ENCODE data around the gene C3orf52.
A peak's percentile ranks its signal among the peaks of the same experiment; 100 is the strongest.

C3orf52 gene

DNA sequence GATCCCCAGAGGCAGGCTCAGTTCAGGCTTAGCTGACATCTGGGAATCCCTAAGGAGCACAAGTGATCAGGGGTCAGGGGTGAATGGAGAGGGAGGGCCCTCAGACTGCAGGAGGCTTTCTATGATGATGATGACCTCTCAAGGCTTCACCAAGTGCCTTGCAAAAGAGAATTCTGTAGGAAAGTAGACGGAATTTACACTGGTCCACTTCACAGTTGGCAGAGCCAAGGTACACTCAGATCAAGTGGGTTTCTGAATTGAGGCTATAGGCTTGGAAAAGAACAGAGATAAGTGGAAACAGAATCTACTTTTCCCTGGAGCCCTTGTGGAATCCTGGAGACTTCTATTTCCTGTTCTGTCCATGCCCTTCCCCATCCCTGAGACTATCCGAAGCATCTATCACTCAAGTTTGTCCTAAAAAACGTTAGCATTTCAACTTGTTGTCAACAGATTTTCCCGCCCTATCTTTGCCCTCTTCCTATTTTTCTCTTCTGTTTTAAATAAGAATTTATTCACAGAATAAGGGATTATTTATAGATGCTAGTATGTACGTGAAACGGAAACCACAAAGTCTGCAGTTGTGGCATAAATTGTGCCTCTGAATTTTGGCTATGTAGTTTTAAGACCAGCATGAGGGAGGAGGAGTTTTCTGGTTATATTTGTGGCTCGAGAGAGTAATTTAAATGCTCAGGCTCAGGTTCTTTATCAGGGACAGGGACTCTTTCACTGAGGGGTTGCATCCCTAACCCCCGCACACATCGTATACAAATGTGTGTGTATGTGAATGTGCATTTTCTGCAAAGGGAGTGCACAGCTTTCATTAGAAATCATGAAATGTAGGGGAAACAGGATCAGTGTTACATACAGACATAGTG lies 34.0 kb downstream of the C3orf52 start:
- no peak for DNase-seq

DNA sequence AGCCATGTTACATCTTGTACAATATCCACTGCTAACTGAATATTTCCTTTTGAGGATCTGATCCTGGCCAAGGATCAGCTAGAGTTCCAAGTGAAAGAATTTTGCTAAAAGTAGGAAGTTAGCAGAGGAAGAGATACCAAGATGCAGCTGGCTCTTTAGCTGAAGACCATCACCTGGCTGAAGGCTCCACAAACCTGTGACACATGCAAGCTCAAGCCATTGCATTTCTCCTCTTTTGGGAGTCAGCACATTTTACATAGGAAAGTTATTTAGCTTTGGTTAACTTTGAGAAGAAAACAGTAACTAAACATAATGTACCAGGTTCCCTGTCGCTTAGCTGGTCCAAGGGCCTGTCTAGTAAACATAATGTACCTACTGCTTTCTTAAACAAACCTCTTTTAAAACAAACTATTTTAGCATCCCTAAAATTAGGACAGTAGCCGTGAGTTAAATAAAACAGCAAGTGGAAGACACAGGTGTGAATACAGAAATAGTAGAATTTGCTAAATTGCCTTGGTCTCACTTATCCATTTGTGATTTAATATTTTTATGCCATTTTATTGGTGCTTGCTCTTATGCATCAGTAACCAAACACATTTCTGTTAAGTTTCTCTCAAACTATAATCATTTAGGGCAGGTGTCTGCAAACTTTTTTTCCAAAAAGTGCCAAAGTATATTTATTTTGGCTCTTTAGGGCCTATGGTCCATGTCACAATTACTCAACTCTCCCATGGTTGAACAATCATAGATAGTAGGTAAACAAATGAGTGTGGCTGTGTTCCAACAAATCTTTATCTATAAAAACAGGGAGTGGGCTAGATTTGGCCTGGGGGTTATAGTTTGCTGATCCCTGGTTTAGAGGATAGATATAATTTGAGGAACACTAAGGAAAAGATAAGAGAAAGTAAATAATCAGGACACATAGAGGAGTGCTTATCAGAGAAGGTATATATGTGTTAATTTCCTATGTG lies 35.7 kb downstream of the C3orf52 start:
- no peak for DNase-seq

DNA sequence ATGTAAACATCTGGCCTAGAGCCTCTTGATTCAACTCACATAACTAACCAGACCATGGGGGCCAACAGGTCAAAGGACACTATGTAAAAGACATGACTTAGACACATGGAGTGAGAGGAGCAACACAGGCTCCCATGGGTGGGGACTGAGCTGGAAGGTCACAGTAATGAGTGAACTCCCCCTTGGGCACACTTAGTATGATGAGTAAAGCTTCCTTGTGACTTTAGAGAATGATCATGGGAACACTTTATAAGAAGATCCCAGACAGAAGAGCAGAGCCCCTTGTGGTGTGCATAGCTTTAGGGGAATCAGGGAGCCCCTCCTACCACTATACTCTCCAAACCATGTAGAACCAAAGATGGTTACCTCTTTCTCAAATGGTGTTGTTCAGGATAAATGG lies 36.7 kb downstream of the C3orf52 start:
- no peak for DNase-seq

DNA sequence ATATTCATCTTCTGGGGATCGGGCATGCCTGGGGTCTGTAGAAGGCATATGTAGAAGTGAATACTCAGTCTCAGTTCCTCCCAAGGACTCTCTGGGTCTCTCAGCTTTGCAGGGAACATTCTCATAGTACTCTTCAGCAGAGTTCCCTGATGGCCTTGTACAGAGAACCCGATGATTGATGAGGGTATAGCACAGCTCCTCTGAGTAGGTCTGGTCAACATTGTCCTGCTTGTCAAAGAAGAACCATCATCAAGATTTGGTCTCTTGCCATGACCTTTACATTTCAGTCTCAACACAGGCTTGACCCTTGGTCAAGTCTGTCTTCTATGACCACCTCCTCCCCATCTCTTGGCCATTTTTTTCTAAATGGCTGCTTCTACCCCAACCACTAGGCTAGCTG lies 37.4 kb downstream of the C3orf52 start:
- no peak for DNase-seq

DNA sequence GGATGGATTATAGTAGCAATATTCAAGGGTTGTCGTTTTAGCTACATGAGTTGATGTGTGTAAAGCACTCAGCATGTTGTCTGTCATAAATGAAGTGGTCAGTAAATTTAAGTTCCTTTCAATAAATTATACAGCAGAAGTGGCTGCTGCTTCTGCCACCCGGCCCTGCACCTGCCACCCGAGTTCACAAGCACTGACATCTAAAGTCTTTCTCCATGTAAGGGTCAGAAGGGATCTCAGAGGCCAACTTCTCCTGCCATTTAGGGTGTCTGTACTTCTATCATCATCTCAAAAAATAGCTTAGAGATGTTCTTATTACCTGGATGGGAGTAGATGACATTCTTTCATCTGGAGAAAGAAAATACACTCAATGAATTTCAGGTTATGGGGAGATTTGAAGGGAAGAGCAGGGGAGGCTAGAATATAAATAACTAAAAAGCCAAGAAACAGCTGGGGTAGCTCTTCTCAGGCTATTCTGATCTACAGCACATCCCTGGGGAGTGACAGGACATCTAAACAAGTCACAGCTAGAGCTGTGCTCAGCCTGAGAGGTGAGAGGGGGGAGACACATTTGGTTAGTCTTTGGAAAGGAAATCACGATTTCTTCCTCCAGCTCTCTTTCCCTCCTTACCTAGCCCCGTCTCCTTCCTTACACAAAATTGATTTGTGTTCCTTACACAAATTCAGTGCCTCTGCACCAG lies 38.9 kb downstream of the C3orf52 start:
- no peak for DNase-seq

DNA sequence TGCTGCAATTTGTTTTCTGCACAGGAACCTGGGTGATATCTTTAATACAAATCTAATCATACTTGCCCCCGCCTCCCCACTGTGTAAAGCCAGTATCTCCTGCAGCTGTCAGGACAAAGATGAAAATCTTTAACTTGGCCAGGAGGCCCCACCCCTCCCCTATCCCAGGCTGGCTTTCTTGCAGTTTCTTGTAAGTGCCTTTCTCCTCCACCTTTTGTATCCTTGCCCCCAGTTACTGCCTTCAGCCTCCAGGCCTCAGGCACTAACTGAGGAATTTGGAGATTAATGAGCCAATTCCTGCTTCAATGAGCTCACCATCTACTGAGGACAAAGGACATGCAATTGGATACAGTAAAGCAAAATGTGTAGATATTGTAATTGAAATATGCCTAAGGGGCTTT lies 40.3 kb downstream of the C3orf52 start:
- no peak for DNase-seq

DNA sequence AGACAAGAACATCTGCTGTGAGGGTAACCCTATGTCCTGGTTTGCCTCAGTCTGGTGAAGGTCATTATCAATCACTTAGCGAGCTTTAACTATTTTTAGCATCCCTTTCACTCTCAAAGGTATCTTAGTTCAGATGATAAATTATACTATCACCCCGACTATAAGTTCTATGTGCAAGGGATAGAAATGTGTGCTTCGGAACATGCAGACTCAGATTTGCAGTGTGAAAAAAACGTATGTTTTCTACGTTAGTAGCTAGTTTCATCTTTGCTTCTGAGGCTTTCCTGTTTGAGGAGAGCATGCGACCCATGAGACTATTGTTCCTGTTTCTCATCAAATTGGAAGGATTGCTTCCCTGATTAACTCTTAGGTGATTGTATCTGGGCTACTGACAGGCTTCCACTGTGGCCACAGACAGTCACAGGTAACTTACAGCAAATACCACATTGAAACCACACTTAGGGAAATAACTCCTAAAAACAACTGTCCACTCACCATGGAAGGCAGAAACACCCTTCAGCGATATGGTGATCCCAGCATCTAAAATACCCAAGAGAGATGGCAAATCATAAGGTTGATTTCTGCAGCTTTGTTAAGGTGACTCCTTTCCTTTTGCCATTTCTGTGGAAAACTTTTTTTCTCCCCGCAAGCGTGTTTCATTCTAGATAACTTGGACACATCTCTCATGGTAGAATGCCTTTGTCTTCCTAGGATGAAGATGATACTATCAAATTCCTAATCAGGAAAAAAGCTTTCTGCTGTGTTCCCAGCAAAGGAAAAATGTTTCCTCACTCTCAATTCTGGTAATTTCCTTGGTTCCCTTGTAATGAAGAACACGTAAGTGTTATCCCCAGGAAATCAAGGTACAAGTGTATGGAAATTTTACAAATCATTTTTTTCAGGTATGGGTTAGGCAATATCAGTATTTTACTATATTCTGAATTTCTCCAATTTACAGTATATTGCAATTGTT lies 41.6 kb downstream of the C3orf52 start:
- DNase-seq, result no peak

DNA sequence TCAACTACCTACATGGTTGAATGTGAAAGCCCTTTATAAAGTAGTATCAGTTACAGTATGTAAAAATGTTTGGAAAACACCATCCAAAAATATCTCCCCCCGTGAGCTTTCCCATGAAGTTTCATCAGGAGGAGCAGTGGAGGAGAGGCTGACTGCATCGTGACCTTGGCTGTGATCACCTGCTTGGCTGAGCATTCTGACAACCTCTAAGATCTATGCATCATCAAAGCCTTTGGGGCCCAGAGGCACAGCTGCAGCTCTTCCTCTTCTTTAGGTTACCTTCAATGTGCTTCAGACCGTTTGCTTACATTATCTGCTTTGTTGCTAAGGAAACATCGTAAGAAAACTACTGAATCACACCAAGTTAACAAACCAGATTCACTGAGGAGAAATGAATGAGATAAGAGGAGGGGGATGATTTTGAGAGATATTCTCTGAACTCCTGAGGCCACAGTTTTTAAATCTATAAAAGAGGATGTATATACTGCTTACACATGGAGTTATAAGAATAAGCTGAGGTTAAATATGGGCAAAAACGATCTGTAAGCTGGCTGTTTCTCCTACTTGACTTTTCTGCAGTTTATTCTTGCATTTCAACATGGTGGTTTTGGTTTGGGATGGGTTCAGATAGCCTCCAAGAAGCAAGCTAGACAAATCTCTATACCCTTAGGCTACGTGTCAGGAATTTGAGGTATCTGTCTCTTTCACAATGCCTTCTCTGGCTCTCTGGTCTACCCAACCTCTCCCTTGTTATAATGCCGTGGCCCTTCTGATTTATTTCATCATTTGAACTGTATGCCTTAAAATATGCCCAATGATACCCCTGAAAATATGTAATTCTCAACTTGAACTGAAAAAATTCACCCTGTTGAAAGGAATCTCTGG lies 42.9 kb downstream of the C3orf52 start:
- DNase-seq, result peak; percentile 43

DNA sequence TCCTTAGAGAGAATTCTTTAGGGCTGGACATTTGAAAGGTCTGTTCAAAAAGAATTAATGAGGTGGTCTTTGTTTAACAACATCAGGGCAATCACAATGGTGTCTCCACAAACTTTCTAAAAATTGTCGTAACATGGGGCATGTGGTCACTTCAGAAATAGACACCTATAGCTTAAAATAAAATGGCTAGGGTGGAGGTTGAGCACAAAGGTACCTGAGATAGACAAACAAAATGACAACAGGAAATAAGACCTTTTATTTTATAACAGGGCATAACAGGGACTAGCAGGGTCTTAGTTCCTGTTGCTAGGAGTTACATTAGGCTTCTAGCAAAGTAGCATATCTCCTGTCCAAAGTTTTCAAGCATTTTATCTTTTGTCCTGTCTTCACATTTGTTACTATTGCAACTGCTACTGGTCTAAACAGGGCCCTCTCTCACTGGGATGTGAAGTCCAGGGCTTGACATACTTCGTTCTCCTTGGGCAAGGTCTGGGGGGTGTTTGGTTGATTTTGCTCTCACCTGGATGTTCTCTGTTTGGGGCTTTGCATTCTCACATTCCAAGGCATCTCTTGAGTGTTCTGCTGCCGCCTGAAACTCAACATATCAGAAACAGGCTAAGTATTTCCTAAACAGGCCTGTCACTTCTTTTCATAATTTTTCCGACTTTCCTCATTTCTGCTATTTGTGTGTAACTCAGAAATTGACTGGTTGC lies 43.9 kb downstream of the C3orf52 start:
- no peak for DNase-seq

DNA sequence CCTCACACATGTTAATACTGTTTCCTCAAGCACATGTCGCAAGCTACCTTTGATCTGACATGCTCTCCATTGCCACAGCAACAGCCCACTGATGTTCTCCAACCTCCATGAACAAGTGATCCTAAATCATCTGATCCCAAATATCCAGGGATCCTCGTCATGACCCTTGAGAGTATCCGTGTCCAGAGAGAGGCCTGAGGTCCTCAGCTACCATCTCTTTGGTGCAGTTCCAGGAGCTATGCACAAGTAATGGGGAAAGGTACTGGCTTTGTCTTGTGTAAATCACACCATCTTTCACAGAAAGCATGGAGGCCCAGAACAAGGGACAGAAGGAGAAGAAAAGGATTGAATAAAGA lies 44.4 kb downstream of the C3orf52 start:
- DNase-seq, result no peak

DNA sequence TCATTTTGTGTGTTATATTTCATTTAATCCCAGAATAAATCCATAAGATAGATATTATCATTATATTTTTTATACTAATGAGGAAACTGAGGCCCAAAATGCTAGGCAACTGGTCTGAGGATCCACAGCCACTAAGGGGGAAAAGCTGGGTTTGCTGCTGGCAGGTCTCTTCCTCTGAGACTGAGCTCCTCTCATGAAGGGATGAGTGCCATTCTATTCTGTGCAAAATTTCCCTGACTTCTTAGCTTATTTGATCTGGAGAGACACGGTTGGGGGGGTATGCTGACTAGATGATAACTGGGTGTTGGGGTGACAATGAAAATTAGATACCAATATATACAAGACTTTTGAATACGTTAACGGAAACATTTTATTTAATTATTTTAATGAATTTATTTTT lies 44.9 kb downstream of the C3orf52 start:
- no peak for DNase-seq

DNA sequence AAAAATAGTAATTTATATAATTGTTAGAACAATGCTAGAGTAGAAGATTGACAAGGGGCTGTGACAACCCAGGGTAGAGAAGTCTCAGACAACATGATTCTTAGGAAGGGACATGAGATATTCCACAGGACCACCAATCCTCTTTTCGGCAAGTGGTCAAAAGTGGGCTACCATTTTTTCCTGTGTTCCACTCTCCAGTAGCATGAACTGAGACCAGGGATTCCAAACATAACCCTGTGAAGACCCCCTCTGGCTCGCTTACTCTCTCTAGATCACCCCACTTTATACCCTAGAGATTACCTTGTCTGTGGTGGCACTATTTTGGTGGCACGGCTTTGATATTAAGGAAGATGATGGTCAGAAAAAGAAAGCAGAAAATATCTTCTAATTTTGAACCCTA lies 45.9 kb downstream of the C3orf52 start:
- no peak for DNase-seq

DNA sequence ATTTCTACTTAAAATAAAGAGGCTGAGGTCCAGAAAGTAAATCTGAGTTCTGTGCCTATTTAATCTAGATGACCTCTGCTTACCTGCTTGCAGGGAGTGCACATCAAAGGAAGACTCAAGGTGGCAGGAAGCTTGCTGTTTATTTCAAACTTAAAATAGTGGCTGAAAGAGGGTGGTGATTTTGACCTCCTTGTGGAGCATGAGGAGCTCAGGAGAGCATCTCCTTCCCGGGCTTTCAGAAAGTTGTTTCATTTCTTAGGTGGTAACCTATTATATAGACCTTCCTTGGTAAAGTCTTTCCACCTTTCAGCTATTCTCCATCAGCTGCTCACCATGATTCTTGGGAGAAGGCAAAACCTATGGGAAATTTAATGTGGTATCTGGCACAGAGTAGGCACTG lies 46.4 kb downstream of the C3orf52 start:
- DNase-seq, result no peak

DNA sequence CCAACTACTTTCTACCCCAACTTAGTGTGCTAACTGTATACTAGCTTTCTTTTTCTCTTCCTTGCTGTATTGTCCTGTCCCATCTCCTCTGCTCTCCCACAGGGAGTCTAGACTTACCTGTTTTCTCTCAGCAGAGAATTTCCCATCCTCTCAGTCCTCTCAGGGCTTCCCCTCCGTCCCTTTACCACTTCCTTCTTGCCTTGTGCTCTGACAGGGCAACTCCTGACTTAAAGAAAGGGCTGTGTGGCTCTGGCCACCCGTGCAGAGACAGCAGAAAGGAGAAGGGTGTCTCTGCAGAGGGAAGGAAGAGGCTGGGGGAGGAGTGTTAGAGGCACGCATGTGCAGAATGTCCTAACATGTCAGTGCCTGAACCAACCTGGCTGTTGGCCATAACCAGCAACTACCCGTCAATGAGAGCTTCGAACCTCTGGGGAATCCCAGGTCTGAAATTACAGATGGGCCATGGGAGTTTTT lies 46.8 kb downstream of the C3orf52 start, which contains the start of gene GCSAM:
Gene GCSAM (minus strand): TSS at position 274 of the 474 bp plus-strand sequence. CDS start 128 bp downstream, at position 146.
- DNase-seq, result peak; percentile 52

DNA sequence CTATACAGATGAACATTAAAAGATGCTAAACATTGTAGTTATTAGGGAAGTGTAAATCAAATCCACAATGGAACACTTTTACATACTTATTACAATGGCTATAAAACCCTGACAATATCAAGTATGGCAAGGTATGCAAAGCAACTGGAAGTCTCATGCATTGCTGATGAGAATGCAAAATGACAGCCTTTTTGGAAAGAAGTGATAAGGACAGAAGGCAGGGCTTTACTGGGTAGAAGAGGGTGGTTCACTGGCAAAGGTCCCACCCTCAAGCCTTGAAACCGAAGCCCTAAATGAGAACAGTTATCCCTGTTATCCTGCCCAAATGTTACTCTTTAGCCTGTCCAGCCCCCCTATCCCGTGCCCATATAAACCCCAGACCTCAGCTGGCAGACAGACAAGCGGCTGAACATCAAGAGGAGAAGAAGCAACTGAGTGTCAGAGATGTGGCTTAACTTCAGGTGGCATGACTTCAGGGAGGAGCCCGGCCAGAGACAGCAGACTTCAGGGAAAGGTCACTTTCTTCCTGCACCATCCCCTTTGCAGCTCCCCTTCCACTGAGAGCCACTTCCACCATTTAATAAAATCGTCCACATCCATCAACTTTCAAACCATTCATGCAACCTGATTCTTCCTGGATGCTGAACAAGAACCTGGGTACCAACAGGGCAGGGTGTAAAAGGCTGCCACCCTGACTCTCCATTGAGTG lies 47.6 kb downstream of the C3orf52 start:
- no peak for DNase-seq

DNA sequence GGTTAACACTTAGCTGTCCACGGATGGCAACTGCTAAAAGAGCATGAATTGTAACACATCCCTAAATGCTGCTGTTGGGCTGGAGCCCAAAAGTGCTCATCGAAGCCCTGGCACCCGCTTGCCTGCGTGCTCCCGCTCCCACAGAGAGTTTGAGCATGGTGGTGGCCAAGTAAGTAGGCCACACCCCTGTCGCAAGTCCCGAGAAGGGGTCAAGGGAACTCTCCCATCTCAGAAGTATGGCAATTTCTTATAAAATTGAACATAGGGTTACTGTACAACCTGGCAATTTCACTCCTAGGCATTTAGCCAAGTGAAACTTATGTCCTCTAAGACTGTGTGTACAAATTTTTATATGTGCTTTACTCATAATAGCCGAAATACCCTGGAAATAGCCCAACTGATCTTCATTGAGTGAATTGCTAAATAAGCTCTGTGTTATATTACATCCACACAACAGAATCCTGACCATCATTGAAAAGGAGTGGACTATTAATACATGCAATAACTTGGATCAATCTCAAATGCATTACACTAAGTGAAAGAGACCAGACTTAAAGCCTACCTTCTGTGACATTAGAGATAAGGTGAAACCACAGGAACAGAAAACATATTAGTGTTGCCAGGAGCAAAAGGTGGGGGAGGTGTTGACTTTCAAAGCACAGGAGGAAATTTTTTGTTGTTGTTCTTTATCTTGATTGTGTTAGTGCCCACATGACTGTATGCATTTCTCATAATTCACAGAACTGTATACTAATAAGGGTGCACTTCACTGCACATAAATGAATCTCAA lies 48.3 kb downstream of the C3orf52 start:
- no peak for DNase-seq

DNA sequence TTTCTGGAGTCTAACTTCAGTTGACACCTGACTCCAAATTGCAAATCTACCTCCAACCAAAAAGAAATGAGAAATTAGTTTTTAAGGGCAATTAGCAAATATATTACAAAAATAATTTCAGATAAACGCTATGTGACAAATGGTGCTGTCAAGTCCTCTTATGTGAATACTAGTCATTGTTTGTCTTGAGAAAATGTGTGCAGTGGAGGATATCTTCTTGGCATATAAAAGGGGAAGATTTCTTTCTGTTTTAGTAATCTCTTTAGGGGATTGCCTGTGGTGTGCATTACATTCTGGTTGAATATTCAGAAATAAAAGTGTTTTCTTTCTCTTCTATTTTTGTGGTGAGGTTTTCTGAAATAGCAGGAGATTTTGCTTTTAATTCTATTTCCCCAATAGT lies 49.9 kb downstream of the C3orf52 start:
- no peak for DNase-seq

DNA sequence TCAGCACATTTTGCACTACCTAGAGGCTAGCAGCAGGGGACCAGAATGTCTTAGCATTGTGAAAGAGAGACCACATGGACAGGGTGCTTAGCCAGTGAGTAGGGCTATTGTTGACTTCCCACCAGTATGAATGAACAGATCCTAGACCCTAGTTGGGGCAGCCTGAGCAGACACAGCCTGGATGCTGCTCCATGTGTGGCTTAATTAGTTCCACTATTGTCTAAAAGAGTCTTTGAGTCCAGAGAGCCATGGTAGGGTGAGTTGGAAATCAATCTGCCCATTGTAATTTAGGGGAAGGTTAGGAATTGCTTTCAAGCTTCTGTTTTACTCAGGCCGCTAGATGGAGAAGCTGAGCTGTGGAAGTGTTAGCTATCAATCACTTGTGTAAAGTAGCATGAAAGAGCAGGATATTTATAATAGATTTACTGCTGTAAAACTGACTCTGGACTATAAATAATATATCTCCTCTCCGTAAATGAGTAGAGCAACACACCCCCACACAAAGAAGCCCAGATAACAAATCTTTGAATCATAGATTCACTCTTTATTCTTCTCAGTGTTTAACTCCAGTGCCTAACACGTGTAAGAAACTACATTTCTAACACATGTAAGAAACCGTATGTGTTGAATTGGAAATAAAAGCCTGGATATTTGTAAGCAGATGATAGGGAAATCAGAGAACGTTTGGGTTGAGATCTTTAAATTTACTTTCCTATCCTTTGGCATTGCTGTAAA lies 50.9 kb downstream of the C3orf52 start:
- DNase-seq, result peak; percentile 27

Data from activated gamma-delta T cell treated with Interleukin-2 at 50 U/mL for 16 hours (primary cell).